Kidney epithelial cell (primary cell): ENCODE measurements around the gene ABCC8. TPM values are rescaled to one million over a fixed set of nuclear protein-coding genes. Genes with fewer than 3 reads are reported as not detected.

ENCODE experiments used
- DNase-seq: peaks from one replicate; pipeline ENCODE4 v3.0.0-alpha.2; 2010; ENCODE audit warnings: low read depth
- H3K27me3 ChIP-seq: 2 replicates; pipeline ENCODE4 v1.6.0; 2011; ENCODE audit warnings: low read length; ENCODE audit not compliant: control insufficient read depth, insufficient read depth
- H3K36me3 ChIP-seq: 2 replicates; pipeline ENCODE4 v1.5.1; 2011; ENCODE audit warnings: low read length; ENCODE audit not compliant: control insufficient read depth, insufficient read depth
- H3K4me3 ChIP-seq: 2 replicates; pipeline ENCODE4 v1.5.1; 2011; ENCODE audit warnings: low read depth, mild to moderate bottlenecking, control low read depth, low read length
- CTCF ChIP-seq: IDR thresholded peaks from 2 replicates; pipeline ENCODE4 v1.5.1; 2011; ENCODE audit warnings: mild to moderate bottlenecking, moderate library complexity, low read length, control low read depth, inconsistent platforms; ENCODE audit not compliant: insufficient read depth, poor library complexity, severe bottlenecking
- total RNA-seq: library from RNA; depleted of rRNA; stranded (reverse); fragments of >200 nt; gene quantifications from 2 replicates; pipeline ENCODE4 v1.2.3, GENCODE V29; 2015

Gene ABCC8
- total RNA-seq, 1 donor from 2014 or later = not detected

- Histone ChIP-seq H3K4me3 (no peak overlapping the region), H3K27me3 (peaks cover 5% of the 10 kb centered on the region), H3K36me3 (no peaks in the 10 kb centered on the region)
- no peak for DNase-seq
- TF ChIP-seq CTCF = no peak
Observed at GRCh38 chr11:17488563-17488962, 11.9 kb upstream of the ABCC8 start.

- Histone ChIP-seq H3K27me3 (peaks cover under 1% of the 10 kb centered on the region), H3K4me3 (no peak overlapping the region), H3K36me3 (no peaks in the 10 kb centered on the region)
- no peak for DNase-seq
- TF ChIP-seq CTCF = no peak
Observed at GRCh38 chr11:17486646-17487045, 10.0 kb upstream of the ABCC8 start.

GRCh38 chr11:17483505-17483904, 6.9 kb upstream of the ABCC8 start:
- no peak for TF ChIP-seq CTCF
- no peak for DNase-seq
- peaks cover 8% of the 10 kb centered on the region for H3K27me3 ChIP-seq
- no peak overlapping the region for H3K4me3 ChIP-seq
- no peaks in the 10 kb centered on the region for H3K36me3 ChIP-seq

- TF ChIP-seq CTCF = no peak
- H3K4me3 ChIP-seq = no peak overlapping the region
- H3K27me3 ChIP-seq = peaks cover 20% of the 10 kb centered on the region
- DNase-seq = no peak
- H3K36me3 ChIP-seq = no peaks in the 10 kb centered on the region
Observed at GRCh38 chr11:17481905-17482304, 5.3 kb upstream of the ABCC8 start.

- Histone ChIP-seq H3K27me3 (peaks cover 40% of the 10 kb centered on the region), H3K36me3 (no peaks in the 10 kb centered on the region)
Observed at GRCh38 chr11:17479284-17480214, 2.9 kb upstream of the ABCC8 start.

More at GRCh38 chr11:17479284-17480214, 2.9 kb upstream of the ABCC8 start:
- no peak overlapping the region for H3K4me3 ChIP-seq
- TF ChIP-seq CTCF = no peak
- DNase-seq = no peak
